Measurements from ENCODE around the gene IRGM.
"Not testable (repeated sequence)": the region's sequence is repeated elsewhere in the genome, so short reads cannot be mapped to it uniquely, and the experiment has no call there.

IRGM gene

GRCh38 chr5:150846308-150846653 lies at the start of gene IRGM:
Gene IRGM, plus strand, starts transcription at chr5:150846521. Its CDS starts 1,603 bp downstream, at chr5:150848124.
- DNase-seq, result not testable (repeated sequence)

- DNase-seq, result no peak
These were observed 48.9 kb upstream of the IRGM start for GRCh38 chr5:150797384-150797783.

GRCh38 chr5:150801117-150801927 lies 45.0 kb upstream of the IRGM start:
- no peak for DNase-seq

GRCh38 chr5:150804388-150804787 lies 41.9 kb upstream of the IRGM start:
- no peak for DNase-seq

GRCh38 chr5:150809363-150809762 lies 37.0 kb upstream of the IRGM start:
- no peak for DNase-seq

- DNase-seq, result no peak
These were observed 31.3 kb upstream of the IRGM start for GRCh38 chr5:150815010-150815409.

- no peak for DNase-seq
These were observed 29.4 kb upstream of the IRGM start for GRCh38 chr5:150816946-150817345.

- DNase-seq, result no peak
These were observed 16.6 kb upstream of the IRGM start for GRCh38 chr5:150829744-150830143.

- not testable (repeated sequence) for DNase-seq
These were observed 14.5 kb upstream of the IRGM start for GRCh38 chr5:150831821-150832220.

- no peak for DNase-seq
These were observed 10.3 kb upstream of the IRGM start for GRCh38 chr5:150836064-150836463.

- DNase-seq, result no peak
These were observed 9.6 kb upstream of the IRGM start for GRCh38 chr5:150836703-150837102.

- not testable (repeated sequence) for DNase-seq
These were observed 999 bp upstream of the IRGM start for GRCh38 chr5:150845185-150845859.

- peak; percentile 31 for DNase-seq
These were observed 473 bp downstream of the IRGM start for GRCh38 chr5:150846654-150847333.

- no peak for DNase-seq
These were observed 994 bp downstream of the IRGM start for GRCh38 chr5:150847334-150847695.

GRCh38 chr5:150848271-150848670 lies 1.9 kb downstream of the IRGM start:
- no peak for DNase-seq

GRCh38 chr5:150851039-150851438 lies 4.7 kb downstream of the IRGM start:
- DNase-seq, result peak; percentile 54

- DNase-seq, result no peak
These were observed 7.2 kb downstream of the IRGM start for GRCh38 chr5:150853561-150853960.

GRCh38 chr5:150856700-150857099 lies 10.4 kb downstream of the IRGM start:
- DNase-seq, result not testable (repeated sequence)

- no peak for DNase-seq
These were observed 14.0 kb downstream of the IRGM start for GRCh38 chr5:150860246-150860821.

GRCh38 chr5:150862070-150862469 lies 15.7 kb downstream of the IRGM start:
- DNase-seq, result no peak

- DNase-seq, result no peak
These were observed 33.0 kb downstream of the IRGM start for GRCh38 chr5:150879358-150879757.

GRCh38 chr5:150895431-150896428 lies 49.4 kb downstream of the IRGM start:
- DNase-seq, result no peak
